NCI-H187 treated with DMSO at 0.1 percent for 48 hours (cell line): ENCODE results near the gene TTYH3.

Experiments
- DNase-seq: peaks from one replicate; lab custom pipeline; 2025; lab: John Stamatoyannopoulos, UW

Gene TTYH3

GRCh38 chr7:2616387-2617324 is 15.1 kb upstream of the TTYH3 start:
- DNase-seq: no peak

GRCh38 chr7:2617325-2617905 is 14.4 kb upstream of the TTYH3 start:
- DNase-seq: no peak

- no peak for DNase-seq
Measured at GRCh38 chr7:2619116-2619515, 12.7 kb upstream of the TTYH3 start.

GRCh38 chr7:2621061-2621828 is 10.5 kb upstream of the TTYH3 start:
- DNase-seq: no peak

- DNase-seq: no peak
Measured at GRCh38 chr7:2621948-2622640, 9.7 kb upstream of the TTYH3 start.

GRCh38 chr7:2622869-2623697 is 8.7 kb upstream of the TTYH3 start:
- no peak for DNase-seq

- no peak for DNase-seq
Measured at GRCh38 chr7:2623698-2624014, 8.1 kb upstream of the TTYH3 start.

GRCh38 chr7:2624293-2624886 is 7.4 kb upstream of the TTYH3 start:
- DNase-seq: no peak

GRCh38 chr7:2626498-2627117 is 5.2 kb upstream of the TTYH3 start:
- no peak for DNase-seq

GRCh38 chr7:2627258-2628129 is 4.3 kb upstream of the TTYH3 start:
- no peak for DNase-seq

- DNase-seq: no peak
Measured at GRCh38 chr7:2628130-2628482, 3.7 kb upstream of the TTYH3 start.

- DNase-seq: no peak
Measured at GRCh38 chr7:2628891-2629290, 2.9 kb upstream of the TTYH3 start.

- DNase-seq: no peak
Measured at GRCh38 chr7:2629746-2630681, 1.8 kb upstream of the TTYH3 start.

GRCh38 chr7:2632733-2633537 is 1.1 kb downstream of the TTYH3 start:
- DNase-seq: no peak

- no peak for DNase-seq
Measured at GRCh38 chr7:2633538-2634266, 1.9 kb downstream of the TTYH3 start.

- DNase-seq: no peak
Measured at GRCh38 chr7:2634267-2635145, 2.7 kb downstream of the TTYH3 start.
